ENCODE data around the gene LUZP2.

Gene LUZP2

DNA sequence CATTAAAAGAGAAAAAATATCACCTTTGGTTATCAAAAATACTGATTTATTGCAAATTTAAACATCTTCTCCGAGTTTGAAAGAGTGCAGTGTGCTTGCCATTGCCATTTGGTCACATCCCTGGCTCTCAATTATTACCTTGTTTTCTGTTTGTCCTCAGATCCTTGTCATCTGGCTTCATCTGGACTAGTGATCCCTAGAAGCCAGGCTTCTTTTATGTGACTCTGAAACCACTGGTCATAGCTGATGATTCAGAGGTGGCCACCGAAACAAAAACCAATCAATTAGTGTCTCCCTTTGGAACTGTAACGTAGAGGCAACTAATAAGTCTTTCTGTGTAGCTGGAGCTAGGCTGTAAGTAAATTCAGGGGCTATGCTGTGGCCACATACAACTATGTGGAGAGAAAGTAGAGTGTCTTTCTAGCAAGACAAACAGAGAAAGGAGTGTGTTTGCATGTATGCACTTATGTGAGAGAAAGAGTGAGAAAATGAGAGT is 237.9 kb downstream of the LUZP2 start:
- no peak for ATAC-seq

DNA sequence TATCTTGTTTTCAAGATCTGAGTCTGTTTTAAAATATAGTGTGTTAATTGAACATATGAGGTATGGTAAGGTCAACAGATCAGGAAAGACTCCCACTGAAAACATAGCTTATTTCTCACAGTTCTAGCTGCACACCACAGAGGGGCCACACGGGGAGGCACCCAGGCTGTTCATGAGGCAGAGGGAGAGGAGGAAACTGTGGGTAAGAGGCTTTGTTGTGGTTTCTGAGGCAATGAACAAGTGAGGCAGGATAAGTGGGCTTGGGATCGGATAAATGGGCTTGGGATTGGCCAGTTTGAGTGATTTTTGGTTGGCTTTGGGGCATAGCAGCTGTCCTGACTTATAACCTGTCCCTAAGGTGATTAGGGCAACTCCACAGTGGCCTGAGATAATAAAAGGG is 242.1 kb downstream of the LUZP2 start:
- no peak for ATAC-seq

DNA sequence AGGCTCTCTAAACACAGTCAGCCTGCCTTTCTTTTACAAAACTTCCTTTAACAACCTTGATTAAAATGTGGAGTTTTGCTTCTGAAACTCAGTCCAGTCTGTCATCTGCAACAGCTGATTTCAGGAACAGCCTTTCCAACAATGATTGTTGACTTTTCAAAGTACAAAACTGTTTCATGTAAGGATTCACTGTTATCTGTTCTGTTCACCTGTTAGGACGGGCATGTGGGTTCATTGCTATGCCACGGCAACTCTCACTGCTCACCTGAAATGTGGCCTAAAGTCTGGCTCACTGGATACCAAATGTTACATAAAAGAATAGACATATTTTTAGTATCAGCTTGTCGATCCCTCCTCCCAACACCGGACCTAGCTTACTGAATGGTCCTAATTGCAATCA is 242.8 kb downstream of the LUZP2 start:
- no peak for ATAC-seq

DNA sequence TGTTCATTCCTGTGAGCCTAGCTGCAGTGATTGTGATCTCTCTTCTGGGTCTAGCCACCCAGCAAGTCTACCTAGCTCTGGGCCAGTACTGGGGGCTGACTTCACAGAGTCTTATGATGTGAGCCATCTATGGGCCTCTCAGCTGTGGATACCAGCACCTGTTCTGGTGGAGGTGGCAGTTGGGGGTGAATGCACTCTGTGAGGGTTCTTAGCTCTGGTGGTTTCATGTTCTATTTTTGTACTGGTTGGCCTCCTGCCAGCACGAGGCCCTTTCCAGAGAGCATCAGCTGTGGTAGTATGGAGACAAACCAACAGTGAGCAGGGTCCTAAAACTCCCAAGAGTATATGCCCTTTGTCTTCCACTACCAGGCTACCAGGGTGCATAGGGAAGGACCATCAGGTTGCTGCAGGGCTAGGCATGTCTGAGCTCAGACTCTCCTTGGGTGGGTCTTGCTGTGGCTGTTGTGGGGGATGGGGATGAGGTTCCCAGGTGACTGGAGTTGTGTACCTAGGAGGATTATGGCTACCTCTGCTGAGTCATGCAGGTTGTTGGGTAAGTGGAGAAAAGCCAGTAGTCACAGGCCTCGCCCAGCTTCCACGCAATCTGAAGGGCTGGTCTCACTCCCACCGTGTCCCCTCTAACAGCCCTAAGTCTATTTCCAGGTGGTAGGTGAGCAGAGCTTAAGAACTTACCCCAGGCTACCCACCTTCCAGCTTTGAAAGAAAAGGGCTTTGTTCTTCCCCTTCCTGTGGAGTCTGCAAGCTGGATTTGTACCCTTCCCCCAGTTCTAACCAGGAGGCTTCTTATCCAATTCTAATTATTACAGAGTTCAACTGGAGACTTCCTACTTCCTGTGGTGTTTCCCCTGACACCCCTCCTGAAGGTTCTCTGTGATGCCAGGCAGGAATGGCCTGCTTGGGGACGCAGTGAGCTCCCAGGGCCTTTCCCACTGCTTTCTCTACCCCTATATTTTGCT is 250.7 kb downstream of the LUZP2 start:
- ATAC-seq: no peak

DNA sequence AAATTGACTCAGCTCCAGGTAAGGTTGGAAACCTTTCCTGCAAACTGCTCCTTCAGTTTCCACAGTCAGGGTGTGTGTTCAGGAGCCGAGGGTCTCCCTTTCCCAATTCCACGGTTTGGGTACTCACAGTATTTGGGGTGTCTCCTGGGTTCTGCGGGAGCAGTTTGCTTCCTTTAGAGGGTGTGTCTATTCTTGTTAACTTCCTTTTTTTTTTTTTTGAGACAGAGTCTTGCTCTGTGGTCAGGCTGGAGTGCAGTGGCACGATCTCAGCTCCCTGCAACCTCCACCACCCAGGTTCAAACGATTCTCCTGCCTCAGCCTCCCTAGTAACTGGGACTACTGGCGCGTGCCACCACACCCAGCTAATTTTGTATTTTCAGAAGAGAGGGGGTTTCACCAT is 251.4 kb downstream of the LUZP2 start:
- ATAC-seq: no peak

DNA sequence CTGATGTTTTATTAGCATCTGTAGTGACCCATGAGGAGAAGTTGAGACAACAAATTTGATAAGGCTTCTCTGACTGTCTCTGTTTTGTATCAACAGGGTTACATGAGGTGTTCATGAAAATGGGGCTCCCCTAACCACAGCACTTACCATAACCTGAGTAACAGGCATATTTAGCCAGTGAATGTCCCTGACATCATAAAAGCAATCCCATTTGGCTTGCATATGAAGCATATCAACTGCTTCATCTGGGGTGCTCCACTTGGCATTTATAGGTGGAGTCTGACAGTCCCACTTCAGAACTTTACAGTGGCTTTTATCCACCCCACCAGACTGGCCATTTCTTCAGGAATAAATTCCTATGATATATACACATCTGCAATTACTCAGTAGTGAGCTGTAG is 257.6 kb downstream of the LUZP2 start:
- ATAC-seq: no peak

DNA sequence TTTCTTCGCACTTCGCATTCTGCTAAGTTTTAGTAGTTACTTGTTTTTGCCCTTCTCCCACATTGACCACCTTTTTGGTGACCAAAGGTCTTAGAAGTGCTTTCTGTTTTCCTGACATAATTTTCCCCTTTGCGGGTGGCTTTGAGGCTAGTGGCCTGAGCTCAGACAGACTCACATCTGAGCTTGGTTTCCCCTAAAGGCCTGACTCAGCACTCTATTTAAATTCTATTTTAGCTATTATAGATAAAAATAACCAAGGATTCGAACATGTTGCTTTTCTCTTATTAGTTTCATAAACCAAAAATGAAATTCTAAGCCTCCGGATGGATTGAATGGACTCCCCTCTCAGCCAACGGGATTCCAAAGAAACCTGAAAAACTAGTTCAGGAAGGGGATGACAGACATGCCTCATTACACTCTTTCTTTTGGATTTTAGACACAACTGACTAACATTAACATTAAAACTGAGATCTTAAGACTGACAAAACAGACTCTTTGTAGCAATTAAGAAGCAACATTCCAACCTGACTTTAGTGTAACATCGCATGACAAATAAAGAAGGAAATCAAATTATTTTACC is 258.5 kb downstream of the LUZP2 start:
- no peak for ATAC-seq

DNA sequence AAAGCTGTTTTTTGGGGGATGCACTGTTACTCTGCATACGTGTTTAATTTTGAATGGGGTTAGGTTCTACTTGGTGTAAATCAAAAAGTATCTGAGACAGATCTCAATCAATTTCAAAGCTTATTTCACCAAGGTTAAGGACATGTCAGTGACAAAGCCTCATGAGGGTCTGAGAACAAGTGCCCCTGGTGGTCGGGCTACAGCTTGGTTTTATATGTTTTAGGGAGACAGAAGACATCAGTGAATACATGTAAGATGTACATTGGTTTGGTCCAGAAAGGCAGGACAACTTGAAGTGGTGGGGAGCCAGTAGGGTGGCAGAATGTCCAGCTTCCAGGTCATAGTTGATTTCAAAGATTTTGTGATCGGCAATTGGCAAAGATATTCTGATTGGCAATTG is 262.9 kb downstream of the LUZP2 start:
- no peak for ATAC-seq

DNA sequence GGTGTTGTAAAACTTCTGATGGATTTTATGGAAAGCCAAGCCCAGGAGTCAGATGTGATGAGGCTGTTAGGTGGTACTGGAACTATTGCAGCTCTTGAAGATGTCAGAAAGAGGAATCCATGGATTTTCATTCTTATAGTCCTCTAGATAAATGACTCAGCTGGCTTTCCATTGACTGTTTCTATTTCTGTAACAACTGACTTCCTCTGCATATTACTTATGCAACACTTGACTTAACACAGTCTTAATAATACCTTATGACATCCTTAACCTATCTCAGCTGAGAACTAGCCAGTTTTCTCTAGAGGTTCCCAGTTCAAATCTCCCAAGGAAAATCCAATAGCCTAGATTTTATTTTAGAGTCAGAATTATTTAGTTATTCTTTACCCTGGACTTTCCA is 263.8 kb downstream of the LUZP2 start:
- no peak for ATAC-seq

DNA sequence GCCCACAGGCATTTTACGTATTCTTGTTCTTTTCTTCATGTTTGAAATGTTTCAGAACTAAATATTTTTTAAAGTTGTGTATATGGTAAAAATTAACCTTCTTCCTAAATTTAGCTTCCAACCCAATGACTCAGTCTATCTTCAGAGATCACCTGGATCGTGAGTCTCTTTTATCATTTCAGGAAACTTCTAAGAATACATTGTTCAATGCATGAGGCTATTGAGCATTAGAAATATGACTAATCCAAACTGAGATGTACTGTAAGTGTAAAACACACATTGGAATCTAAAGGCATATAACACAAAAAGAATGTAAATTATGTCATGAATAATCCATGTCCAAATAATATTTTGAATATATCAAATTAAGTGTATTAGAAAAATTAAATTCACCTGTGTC is 265.2 kb downstream of the LUZP2 start:
- no peak for ATAC-seq

DNA sequence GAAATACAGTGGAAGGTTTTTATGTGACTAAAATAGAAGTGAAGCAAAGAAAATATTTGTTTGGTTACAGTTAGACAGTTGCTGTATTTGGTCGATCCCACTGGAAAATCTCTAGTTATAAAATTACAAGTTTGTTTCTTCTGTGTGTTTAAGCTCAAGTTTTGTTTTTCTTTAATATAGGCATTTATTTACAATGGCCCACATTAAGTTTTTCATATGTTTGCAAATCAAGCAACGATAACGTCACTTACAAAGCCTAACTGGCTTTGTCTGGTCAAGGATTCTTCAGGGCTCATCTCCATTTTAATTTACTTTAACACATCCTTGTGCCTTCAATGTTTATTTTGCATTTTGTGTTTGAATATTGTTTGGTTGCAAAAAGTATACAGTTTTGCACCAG is 270.6 kb downstream of the LUZP2 start:
- no peak for ATAC-seq

DNA sequence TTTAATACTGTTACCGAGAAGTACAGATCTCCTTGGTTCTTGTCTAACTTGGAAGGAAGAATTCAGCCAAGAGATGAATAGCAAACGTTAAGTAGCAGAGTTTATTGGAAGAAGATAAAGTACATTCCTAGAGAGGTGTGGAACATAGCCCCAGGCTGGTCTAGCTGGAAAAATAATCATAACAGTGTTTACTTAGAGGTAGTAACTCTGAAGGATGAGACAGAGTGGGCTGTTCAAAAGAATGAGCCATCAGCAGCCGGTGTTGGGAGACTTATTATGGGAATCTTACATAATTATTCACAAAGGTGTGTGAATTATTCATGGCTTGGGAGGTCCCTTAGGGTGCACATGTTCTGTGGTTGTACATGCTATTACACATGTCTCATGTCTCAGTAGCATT is 276.5 kb downstream of the LUZP2 start:
- ATAC-seq: no peak

DNA sequence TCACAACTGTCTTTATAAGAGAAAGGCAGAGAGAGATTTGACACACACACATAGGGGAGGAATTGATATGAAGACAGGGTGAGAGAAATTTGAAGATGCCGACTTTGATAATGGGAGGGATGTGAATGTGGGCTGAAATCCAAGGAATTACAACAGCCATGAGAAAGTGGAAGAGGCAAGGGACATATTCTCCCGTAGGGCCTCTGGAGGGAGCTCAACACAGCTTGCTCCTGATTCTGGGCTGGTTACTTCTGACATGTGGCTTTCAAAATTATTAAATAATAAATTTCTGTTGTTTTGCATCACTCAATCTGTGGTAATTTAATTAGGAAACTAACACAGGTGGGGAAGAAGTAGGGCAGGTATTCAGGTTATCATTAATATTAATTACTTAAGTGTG is 282.9 kb downstream of the LUZP2 start:
- ATAC-seq: no peak

DNA sequence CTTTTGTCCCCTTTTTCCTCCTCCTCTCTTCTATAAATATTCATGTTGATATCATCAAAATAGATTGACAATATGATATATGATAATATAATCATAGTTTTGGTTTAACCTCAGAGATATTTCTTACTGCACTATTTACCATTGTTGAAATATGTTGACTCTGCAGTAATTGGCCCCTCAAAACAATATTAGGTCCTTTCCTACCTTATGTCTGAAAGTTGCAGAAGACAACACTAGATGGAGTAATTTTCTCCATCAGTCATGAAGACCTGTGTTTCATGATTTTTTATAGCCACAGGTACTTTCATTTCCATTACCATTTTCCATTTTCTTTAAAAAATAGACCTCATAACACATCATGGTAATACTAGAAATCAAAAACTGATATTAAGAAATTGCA is 284.4 kb downstream of the LUZP2 start:
- ATAC-seq: no peak

DNA sequence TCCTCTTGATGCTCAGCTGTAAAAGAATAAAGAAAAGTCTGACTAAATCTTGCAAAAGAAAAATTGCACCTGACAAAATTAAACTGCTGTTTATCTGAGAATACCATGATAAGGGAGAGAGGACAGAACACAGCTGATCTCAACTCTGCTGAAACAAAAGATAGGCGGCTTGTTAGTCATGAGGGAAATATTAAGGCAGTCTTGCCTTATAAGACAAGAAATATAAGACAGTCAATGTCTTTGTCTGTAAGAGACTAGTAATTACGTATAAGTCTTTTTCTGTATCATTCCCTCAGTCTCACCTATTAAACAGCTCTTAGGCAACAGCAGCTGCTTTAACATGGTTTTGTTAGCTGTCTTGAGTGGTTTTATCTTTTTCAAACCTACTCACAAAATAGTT is 296.6 kb downstream of the LUZP2 start:
- no peak for ATAC-seq

DNA sequence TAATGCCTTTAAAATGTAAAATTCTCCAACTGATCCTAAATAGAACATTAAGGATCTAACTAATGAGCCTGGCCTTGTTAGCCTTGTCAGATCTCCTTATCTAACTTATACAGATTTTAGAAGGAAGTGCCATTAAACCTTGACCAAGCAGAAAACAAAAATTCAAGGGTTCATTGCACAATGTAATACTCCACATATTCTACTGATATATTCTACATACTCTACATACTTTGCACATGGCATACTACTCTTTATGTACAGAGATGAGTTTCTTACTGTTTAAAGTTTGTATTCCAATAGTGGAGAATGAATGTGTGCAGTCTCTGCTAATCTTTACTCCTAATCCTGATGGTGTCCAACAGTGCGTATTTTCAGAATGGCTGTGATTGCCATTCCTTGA is 297.2 kb downstream of the LUZP2 start:
- ATAC-seq: no peak

DNA sequence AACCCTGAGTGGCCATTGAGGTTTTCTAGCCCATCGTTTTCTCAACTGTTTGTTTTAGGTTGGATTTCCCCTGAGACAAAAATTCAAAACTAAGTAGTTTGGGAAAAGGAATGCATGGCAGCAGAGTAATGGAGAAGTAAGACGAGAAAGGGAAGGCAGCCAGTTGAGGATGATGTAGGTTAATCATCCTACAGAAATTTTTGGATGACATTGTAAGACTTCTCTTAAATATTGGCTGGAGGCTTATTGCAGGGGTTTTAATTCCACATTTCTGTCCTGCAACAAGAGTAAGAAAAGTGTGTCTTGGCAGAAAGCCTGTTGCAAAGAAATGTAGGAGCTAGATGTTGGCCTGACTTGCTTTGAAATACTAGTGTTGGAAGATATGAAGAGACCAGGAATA is 308.8 kb downstream of the LUZP2 start:
- ATAC-seq: no peak

DNA sequence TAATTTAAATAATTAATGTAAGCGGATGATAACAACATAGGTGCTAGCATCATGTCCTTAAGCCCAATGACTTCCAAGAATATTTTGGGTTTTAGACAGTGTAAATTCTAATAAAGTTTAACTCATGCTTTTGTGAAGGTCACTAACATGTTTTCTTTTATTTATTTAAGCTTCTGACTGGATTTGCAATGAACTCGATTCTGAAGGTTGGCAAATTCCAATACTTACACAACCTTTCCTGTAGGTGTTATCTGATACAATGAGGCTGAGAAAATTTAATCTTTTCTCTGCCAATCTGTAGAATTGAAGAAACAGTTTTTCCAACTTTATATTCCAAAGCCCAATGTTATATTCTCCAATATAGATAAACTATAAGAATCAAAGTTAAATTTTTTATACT is 311.3 kb downstream of the LUZP2 start:
- ATAC-seq: no peak

DNA sequence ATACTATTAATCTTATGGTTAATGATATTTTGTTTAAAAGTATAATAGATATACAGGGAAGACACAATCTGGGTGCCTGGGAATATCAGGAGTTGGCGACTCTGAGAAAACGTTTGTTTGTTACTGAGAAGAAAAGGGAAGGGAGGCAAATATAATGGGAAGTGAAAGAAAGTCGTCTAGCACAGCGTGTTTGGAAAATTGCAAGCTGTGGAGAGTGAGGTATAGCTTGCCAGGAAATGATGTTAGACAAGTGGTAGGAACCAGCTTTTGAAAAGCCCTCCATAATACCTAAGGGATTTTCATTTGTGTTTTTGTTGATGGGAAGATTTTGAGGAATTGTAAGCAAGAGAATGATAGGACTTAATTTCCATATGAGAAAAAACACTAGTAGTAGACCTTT is 322.2 kb downstream of the LUZP2 start:
- ATAC-seq: no peak

DNA sequence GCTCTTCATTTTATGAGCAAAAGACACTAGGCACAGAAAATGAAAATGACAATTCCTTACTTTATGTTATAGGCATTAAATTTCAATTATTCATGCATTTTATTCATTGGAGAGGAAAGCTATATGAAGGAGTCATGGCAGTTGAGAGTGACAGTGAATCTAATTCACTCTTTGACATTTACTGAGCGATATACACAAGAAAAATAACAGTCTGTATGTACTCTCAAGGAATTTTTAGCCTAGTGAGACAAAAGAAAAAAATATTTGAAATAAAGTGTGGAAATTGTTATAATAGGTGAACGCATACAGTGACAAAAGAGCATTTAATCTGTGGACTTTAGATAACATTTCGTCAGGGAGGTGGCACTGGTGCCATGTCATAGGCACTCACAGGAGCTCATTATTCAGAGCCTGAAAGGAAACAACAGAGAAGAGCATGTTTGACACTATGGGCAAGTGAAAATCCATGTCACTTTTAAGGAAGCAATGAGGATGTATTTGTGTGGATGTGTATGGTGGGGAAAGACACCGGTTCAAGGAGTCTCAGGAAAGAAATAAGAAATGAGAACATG is 323.1 kb downstream of the LUZP2 start:
- no peak for ATAC-seq

DNA sequence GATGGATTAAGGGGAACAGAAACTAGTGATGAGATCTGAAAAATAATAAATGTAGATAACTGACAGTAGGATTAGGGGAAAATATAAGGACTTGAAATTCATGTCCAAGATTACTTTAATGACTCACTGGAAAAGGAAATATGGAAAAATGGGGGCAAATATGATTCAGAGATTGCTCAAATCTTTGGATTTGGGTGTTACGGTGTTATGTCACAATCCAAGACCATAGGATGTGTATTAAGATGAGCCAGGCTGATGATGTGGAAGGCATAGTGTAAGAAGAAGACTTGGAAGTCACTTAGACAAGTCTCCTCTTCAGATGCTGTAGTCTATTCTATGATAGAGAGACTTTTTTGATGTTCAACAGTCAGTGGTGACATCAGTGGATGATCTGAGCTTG is 323.7 kb downstream of the LUZP2 start:
- no peak for ATAC-seq

DNA sequence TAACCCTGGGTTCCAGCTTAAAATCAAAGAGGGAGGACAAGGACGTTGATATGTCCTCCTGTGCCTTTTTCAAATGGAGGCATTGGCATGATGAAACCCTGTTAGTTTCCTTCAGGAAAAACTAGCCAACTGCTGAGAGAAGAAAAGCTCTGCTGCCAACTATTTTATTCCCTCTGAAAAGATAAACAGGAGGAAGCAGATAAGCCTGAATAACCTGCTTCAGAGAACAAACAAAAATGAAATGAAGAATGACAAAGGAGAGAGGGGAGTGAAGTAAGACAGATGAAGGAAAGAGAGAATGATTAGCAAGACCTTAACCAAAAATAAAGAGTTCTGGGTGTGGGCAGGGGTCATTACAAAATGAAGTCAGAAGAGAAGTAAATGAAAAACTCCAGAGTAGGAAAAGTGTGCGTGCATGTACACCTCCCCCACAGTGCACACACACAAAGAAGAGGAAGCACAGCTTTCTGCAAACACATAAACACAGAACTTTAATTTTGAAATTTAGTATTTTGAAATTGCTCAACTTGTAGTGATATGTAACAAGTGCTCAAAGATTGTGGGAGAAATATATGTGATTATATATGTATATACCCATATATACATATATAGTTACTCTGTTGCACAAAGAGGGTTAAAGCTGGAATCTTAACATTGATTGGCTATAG is 332.2 kb downstream of the LUZP2 start:
- ATAC-seq: no peak

DNA sequence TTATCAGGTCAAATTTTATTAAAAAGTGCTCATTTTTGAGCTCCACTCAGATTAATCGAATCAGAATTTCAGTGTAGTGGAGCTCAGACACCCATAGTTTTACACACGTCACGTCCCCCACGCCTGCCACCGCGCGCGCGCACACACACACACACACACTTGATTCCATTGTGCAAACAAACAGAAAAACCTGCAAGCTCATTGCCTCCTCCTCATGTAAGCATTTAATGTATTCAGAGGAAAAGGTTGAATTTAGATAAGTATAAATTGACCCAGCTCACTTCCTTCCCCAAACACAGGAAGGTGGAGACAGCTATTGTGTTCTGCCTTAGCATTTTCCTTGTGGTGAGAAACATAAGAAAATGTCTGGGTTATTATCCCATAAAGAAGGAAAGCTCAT is 336.7 kb downstream of the LUZP2 start:
- ATAC-seq: no peak
